Stomach (tissue), 4 donors: Measurements from ENCODE around the gene AIF1L.
"Not testable (repeated sequence)": the region's sequence is repeated elsewhere in the genome, so short reads cannot be mapped to it uniquely, and the experiment has no call there.

Experiments
- POLR2A ChIP-seq, 4 donors: fragments of 450-650 bp; IDR thresholded peaks; one replicate each; pipeline ENCODE4 v1.6.1; 2016; ENCODE audit warnings: antibody characterized with exemption in 4 of 4, control low read depth in 2 of 4, mild to moderate bottlenecking in 1 of 4, moderate library complexity in 1 of 4
- TF ChIP-seq, protein P1 (sequence below), 7 experiments: fragments of 450-650 bp in 4 of 7; fragments of 200-600 bp in 3 of 7; sonication (generic) in 3 of 7; IDR thresholded peaks; one replicate each; pipeline ENCODE4 v1.5.1; 2016 to 2019; ENCODE audit warnings: antibody characterized with exemption in 7 of 7, control low read depth in 2 of 7, mild to moderate bottlenecking in 1 of 7

DNA sequence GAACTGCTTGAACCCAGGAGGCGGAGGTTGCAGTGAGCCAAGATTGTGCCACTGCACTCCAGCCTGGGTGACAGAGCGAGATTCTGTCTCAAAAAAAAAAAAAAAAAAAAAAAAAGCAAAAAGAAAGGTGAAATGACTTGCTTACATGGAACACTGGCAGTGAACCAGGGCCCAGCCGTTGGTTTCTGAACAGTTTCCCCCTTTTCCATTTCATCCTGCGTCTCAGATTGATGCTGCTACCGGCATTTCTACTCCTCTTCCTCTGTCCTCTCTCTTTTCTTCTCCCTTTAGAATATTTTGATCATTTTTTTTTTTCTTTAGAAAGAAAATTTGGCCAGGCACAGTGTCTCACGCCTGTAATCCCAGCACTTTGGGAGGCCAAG is 19.0 kb downstream of the AIF1L start:
- TF ChIP-seq, protein P1, sequence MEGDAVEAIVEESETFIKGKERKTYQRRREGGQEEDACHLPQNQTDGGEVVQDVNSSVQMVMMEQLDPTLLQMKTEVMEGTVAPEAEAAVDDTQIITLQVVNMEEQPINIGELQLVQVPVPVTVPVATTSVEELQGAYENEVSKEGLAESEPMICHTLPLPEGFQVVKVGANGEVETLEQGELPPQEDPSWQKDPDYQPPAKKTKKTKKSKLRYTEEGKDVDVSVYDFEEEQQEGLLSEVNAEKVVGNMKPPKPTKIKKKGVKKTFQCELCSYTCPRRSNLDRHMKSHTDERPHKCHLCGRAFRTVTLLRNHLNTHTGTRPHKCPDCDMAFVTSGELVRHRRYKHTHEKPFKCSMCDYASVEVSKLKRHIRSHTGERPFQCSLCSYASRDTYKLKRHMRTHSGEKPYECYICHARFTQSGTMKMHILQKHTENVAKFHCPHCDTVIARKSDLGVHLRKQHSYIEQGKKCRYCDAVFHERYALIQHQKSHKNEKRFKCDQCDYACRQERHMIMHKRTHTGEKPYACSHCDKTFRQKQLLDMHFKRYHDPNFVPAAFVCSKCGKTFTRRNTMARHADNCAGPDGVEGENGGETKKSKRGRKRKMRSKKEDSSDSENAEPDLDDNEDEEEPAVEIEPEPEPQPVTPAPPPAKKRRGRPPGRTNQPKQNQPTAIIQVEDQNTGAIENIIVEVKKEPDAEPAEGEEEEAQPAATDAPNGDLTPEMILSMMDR (IDR thresholded peaks at IDR 0.05): not testable (repeated sequence)
- not testable (repeated sequence) for TF ChIP-seq POLR2A (IDR thresholded peaks at IDR 0.05)
